HG03575 (cell line): ENCODE results near the gene KRT9.

ENCODE experiments used
- ATAC-seq: cut with Tn5 transposase; IDR thresholded peaks from one replicate; pipeline ENCODE4 v1.9.1; 2021; ENCODE audit not compliant: unreplicated experiment, insufficient number of reproducible peaks, low FRiP score; ENCODE audit errors: extremely low read depth

Gene KRT9

DNA sequence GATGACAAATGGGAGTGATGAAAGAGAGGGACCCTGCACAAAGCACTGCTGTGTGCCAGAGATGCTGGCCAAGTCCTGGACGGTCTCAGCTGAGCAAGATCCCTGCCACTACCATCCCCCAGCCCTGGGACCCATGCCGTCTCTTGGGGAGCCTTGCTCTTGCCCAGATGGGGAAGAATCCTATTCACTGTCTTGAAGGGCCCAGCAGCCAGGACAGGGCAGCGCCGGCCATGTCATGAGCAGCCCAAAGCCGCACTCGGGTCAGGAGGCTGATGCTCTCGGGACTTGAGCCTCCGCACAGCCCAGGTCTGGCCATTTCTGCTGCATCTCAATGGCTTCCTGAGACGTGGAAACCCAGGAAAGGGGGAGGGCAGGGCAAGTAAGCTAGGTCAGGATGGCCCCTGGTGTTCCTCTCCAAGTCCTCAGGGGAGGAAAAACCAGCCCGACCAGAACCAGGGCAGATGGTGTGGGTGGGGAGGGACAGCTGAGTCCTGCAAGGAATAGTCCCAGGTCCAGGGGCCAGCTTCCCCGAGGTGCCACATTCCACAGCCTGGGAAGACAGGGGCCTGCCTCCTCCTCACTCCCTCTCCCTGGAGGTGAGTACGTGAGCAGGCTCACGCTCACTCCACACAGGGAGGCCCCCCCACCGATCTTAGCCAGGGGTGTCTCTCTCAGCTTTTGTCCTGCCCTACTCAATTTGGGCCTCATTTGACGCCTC lies 35.9 kb downstream of the KRT9 start:
- ATAC-seq, result no peak

DNA sequence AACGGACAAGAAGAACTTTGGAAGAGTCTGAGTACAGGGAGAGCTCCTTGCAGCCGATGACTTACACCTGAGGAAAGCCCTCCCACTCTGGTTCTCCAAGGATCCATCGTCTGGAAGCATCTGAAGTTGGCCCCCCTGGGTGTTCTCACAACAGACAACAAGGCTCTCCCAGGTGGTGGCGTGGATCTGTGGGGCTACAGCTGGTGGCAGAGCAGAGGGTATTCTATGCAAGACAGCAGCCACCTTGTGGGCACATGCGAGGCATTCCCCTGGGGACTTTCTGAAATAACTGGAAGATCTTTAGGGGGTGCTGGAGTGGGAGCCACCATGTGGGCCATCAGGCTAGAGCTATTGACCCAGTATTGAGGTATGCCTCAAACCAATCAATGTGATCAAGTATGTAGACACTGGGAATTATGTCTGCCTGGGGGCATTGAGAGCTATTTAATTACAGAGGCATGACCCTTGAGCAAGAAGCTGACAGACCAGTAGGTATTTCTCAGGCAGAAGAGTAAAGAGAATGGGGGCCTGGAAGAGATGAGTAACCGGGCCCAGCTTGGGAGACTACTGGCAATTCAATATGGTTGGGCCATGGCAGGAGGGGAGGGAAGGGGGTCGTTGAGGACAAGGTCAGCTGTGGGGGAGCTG lies 36.8 kb downstream of the KRT9 start:
- ATAC-seq, result no peak

DNA sequence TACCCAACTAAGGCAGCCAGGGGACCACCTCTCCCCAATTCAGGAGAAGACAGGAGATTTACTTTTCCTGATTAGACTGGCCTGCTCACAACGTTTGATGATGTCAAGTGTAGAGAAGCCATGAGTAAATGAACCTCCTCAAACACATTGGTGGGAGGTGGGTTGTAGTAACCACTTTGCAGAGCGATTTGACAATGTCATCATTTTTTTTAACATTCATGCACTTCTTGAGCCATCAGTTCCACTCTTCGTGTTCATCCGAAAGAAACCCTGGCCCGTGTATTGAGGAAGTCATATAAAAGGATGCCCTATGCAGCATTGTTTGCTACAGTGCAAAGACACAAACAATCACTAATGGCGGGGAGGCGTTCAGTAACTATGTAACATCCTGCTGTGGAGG lies 38.2 kb downstream of the KRT9 start:
- no peak for ATAC-seq

DNA sequence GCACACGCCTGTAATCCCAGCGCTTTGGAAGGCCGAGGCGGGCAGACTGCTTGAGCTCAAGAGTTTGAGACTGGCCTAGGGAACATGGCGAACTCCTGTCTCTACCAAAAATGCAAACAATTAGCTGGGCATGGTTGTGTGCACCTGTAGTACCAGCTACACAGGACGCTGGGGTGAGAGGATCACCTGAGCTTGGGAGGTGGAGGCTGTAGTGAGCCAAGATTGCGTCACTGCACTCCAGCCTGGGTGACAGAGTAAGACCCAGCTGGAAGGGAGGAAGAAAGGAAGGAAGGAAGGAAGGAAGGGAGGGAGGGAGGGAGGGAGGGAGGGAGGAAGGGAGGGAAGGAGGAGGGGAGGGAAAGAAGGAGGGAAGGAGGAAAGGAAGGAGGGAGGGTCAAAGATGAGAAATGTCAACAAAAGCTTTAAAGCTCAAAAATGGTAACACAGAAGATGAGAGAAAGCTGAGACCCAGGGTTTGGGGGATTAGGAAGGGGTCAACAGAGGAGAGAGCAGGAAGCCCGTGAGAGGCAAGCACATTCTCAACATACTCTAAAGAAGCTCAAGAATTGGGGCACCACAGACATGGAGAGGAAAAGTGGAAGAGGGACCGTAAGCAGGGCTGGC lies 38.8 kb downstream of the KRT9 start:
- no peak for ATAC-seq

DNA sequence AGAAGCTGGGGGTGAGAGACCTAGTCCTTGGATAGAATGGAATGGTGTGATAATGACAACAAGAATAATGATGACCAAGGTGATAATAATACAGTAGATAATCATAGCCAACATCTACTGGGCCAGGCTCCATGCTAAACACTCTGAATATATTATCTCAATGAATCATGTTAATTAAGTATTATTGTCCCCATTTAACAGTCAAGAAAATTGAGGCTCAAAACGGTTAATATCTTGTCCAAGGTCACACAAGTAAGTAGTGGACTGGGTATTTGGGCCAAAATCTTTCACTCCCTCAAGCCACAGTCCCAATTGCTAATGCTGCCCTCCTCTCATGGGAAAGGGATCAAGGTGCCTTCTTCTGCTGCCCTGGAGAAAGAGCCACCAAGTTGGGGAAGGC lies 39.9 kb downstream of the KRT9 start:
- no peak for ATAC-seq

DNA sequence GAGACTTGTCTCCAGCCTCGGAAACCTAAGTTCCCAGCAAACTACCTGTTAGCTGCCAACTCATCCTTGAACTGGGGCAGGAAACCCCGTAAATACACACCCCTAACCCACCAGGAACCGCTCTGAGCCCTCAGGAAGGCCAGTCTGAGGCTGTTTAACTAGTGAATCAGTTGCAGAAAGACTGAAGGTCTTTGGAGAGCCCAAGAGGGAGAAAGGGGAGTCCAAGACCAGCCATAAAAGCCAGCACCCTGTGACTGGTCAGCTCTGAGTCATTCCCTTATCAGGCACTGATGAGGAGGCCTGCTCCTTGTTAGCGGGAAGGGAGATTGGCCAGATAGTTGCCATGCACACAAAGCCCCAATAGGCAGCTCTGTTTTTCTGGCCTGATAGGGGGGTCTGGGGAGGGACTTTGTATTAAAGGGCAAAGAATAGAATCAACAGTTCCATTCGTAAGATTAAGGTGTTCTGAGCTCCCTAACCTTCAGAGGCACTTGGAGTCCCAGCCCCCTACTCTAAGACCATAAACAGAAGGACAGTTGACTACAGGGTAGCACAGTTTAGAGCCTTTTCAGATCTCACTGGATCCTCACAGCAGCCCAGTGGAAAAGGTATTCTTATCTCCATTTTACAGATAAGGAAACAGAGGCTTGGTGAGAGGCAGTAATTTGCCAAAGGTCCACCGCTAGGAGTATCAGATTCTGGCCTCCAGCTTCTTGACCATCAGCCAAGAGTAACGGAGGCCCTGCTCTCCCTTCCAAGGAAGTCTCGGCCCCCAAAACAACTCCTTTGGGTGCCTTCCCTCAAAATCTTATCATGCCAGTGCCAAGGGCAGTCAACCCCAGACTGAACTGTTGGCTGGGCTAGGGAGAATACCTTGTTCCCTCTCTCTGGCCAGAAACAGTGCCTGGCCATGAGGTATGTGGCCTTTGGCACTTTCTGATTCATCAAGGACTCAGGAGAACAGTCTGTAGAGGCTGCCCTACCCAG lies 41.5 kb downstream of the KRT9 start:
- no peak for ATAC-seq

DNA sequence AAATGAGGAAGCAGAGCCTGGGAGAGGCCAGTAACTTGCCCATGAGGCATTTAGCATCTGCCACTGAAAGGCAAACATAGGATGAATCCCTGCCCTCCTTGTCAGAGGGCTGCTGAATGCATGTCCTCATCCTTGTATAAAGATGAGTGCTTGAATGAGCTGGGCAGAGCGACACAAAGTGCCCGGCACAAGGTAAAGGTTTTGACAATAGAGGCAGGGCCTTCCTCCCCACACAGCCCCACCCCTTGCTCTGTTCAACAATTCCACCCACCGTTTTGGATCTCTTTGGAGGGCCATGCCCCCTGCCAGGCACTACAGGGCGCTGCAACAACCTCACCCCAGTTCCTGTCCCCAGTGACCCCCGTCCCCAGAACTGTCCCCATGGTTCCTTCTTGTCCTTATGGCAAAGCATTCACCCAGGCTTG lies 42.4 kb downstream of the KRT9 start:
- no peak for ATAC-seq

DNA sequence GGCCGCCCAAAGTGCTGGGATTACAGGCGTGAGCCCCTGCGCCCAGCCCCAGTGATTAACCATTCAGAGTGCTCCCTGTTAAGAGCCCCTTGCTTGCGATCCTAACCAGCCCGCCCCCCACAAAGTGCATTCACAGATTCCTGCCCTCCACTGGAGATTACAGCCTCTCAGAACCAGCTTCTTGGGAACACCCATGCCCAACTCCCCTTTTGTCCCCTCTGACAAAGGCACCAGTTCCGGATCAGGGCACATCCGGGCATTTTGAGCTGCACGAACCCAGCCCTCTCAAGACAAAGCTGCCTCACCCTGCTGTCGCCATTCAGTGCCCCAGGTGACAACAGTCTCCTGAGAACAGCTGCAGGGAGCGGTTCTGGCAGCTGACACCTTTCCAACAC lies 42.9 kb downstream of the KRT9 start:
- no peak for ATAC-seq

DNA sequence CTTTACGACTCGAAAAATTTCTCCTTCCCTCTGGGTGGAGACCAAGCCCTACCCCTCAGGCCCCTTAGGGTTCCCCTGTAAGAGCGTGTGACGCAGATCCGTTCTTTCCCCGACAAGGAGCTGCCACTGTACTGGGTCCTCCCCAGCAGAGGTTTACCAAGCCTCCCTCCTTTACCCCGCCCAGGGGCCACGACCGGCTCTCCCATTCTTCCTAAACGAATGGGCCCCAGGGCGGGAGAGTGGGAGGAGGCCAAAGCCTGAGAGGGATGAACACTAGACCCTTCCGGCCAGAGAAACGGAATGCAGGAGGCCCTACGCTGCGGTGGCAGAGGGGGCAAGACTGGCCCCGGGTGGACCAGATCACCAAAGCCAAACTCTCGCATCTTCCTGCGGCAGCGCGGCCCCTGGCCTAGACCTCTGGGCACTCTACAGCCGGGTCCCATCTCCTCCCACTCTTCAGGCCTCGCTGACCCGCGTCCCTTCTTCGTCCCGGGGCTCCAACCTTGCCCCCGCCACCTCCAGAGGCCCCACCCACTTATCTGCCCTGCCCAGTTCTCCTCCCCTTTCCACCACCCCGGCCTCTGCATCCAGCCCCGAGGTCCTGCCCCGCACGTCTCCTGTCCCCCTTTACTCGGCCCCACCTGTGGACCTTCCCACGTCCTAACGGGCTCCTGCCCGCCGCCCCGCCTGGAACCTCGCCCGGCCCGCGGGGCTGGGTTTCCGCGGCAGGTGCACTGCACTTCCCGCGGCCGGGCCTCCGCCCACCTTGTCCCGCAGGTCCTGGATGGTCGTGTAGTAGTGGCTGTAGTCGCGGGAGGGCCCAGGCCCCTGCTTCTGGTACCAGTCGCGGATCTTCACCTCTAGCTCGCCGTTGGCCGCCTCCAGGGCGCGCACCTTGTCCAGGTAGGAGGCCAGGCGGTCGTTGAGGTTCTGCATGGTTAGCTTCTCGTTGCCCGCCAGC lies 44.5 kb downstream of the KRT9 start:
- ATAC-seq, result no peak

DNA sequence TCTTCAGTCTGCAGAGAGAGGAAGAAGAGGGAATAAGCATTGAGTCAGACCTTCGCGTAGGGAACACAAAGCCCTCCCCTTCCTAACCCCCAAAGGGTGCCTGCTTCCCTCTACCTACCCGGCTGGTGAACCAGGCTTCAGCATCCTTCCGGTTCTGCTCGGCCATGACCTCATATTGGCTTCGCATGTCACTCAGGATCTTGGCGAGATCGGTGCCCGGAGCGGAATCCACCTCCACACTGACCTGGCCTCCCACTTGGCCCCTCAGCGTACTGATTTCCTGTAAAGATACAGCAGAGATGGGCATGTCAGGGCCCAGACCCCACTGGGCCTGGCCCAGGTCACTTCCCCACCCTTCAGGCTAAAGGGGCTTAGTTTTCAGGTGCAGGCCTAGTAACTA lies 47.6 kb downstream of the KRT9 start:
- ATAC-seq, result no peak

DNA sequence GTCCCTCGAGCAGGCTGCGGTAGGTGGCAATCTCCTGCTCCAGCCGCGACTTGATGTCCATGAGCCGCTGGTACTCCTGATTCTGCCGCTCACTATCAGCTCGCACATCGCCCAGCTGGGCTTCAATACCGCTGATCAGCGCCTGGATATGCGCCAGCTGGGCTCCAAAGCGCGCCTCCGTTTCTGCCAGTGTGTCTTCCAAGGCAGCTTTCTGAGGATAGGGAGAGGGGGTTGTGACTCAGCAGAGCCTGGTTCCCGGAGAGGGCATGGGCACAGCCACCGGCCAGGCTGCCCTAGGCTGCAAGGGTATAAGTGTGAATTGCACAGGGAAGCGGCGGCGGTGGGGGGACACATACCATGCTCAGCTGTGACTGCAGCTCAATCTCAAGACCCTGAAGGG lies 48.1 kb downstream of the KRT9 start:
- ATAC-seq, result no peak

DNA sequence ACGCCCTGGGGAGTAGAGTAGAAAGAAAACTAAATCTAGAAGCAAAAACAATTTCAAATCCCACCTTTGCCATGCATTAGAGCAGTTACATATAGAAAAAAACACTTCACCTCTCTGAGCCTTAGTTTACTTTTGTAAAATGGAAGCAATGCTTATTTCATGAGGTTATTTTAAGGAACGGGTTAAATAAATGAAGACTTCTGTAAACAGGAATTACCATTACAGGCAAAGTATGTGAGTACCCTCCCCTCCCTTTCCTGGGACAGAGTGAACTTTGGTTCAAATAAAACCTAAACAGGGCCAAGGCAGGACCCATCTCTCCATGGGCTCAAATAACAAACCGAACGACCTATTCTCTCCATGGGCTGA lies 48.6 kb downstream of the KRT9 start:
- ATAC-seq, result no peak

DNA sequence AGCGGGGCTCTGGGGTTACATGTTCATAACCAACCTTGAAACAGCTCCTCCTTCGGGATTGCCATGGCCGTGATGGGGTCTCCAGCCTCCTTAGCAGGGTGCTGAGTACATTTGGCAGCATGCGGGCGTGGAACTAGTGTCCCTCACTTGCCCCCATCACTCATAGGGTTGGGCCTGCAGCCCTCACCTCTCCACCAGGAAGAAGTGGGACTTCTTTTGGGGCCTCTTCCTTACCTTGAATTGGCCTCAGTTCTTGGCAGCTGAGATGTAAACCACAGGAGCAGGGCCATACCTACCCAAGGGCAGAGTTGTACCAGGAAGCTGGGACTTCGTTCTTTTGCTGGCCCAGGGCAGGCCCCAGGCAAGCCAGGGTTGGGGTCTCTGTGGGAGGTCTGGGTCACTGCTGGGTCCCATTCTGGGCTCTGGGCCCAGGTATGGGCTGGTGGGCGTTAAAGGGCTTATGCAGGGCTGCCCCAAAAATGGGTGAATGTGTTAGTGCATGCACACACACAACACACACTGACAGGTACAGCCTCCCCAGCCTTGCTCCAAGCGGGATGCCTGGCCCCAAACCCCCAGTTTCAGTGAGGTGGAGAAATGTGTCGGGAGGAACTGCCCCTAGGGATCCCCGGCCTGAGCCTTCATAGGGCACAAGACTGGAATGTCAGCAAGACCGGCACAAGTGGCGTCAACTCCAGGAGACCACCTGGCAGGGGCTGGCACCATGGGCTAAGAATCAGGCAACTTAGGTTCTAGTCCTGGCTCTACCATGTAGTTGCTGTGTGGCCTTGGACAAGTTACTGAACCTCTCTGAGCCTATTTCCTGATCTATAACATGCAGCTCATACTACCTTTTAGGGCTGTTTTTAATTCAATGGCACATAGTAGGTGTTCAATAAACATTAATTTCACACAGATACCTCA lies 49.3 kb downstream of the KRT9 start:
- ATAC-seq, result no peak

DNA sequence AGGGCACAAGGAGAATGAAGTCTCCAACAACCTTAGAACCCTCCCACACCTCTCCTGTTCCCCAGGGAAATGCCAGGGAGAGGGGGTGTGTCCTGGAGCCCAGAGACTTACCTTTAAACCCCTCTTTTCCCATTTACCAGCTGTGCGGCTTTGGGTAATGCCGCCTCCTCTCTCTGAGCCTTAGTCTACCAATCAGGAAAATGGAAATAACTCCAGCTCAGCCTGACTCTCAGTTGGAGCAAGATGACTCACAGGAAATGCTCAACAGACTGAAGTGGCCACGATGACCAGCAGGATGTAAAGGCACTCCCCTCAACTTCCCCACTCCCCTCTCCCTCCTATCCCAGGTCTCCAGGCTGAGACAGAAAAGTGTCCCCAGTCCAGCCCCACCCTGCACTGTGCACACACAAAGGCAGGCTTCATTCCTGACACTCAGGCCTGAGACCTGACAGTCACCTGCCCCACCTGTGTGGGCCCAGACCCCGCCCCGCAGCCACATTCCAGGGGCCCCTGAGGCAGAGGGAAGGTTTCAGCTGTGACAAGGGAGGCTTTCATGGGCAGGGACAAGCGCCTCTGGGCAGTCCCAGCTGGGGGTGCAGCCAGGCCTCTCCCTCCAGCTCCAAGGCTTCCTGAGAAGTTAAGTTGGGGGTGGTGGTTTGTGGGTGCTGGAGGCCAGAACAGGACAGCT lies 50.1 kb downstream of the KRT9 start:
- ATAC-seq, result no peak

DNA sequence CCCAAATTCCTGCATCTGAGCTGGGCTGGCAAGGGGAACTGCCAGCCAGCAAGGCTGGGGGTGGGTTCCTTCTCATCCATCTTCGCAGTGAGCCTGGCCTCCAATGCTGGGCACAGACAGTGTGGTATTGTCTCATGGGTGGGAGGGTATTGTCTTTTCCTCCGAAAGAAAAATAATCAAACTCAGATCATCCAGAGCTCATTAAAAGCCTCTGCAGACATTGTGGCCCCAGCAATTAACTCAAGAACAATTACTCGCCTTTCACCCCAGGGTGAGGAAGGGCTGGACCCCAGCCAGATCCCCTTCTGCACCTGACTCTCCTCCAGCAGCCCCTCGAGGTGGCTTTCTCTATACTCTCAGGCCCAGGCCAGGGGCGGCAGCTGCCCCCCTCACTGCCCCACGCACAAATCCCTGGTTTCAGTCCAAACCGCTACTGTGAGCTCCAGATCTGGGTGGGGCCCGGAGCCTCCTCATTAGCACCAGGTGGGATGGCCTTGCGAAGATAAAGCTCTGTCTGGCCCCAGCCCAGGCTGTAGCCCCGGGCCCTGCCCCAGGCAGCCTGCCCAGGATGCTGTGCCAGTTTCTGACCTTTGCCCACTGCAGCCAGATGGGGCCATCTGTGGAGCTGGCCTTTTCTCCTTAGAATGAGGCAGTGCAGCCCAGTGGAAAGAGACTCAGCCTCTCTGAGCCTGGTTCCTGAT lies 50.9 kb downstream of the KRT9 start:
- no peak for ATAC-seq

DNA sequence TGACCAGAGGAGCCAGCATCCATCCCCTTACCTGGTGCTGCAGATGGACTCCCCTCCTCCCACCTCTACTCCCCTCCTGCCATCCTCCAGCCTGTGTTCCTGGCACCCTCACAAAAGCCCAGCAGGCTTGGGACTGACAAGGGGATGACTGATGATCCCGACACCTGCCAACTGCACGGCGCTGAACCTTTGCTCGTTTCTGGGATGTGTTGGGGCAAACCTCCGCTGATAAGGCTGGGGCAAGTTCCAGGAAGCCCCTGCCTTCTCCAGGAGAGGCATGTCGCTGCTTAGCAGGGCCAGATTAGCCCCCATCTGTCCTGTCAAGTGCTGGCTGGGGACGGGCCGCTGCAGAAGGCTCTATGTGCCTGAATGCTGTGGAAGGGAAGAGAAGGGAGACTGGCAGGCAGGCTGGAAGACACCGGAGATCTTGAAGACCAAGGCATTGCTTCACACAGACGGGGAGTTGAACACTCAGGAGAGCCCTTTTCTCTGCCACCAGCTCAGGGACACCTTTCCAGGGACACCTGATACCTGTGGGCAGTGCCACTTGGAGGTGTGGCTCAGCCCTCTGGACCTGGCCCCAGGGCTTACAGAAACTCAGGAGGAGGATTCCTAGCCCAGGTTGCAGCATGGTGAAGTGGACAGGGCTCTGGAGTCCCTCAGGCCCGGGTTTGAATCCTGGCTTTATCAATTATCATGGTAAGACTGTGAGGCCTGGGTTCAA lies 52.2 kb downstream of the KRT9 start:
- ATAC-seq, result no peak
